Vagina (tissue), 2 donors: ENCODE data around the gene ATP6V0C.
A peak's percentile ranks its signal among the peaks of the same experiment; 100 is the strongest.

ENCODE experiments used
- POLR2AphosphoS5 ChIP-seq, 2 donors: sonication (generic); formaldehyde crosslinking; IDR thresholded peaks; one replicate each; pipeline ENCODE4 v1.9.0; 2017; ENCODE audit warnings: antibody characterized with exemption in 2 of 2, mild to moderate bottlenecking in 2 of 2, low read depth in 1 of 2; ENCODE audit not compliant: insufficient read depth in 1 of 2
- TF ChIP-seq, protein P1 (sequence below), 3 experiments: fragments of 450-650 bp in 2 of 3; fragments of 200-600 bp in 1 of 3; sonication (generic) in 1 of 3; IDR thresholded peaks; one replicate each; pipeline ENCODE4 v1.5.1; 2017 to 2019; ENCODE audit warnings: antibody characterized with exemption in 3 of 3, mild to moderate bottlenecking in 2 of 3, moderate library complexity in 2 of 3

DNA sequence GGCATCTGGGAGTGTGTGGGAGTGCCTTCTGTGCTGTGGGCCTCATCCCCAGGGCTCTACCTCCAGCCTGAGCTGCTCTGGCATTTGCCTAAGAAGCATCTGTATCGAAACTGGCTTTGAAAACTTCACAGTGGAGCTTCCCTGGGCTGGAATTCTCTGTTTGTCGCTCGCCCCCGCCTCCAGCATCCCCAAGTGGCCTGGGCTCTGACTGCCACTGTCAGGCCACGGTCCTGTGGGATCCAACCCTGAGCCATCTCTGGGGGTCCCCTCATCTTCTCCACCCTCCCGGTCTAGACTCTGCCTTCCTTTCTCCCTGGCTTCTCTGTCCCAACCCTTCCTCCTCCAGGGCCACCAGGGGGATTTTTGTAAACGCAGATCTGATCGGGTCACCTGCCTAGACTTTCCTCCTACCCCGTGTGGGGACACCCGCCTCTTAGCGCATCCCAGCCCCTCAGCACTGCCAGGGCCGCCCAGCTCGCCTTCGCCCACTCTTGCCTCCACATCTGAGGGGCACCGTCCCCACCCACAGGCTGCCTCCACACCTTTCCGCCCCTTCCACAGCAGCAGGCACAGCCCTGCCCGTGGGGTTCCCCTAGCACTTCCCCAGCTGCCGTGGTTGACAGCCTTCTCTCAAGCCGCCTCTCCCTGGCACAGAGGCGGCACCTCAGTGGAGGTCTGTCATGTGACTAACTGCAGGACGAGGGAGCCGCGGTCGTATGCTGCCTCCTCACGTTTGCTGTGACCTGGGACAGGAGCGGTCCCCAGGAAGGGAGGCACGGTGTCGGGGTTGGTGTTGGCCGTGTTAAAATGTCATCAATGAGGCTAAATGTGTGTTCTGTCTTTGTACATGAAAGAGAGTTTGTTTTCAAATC, 26.9 kb upstream of the ATP6V0C start:
- TF ChIP-seq, protein P1, sequence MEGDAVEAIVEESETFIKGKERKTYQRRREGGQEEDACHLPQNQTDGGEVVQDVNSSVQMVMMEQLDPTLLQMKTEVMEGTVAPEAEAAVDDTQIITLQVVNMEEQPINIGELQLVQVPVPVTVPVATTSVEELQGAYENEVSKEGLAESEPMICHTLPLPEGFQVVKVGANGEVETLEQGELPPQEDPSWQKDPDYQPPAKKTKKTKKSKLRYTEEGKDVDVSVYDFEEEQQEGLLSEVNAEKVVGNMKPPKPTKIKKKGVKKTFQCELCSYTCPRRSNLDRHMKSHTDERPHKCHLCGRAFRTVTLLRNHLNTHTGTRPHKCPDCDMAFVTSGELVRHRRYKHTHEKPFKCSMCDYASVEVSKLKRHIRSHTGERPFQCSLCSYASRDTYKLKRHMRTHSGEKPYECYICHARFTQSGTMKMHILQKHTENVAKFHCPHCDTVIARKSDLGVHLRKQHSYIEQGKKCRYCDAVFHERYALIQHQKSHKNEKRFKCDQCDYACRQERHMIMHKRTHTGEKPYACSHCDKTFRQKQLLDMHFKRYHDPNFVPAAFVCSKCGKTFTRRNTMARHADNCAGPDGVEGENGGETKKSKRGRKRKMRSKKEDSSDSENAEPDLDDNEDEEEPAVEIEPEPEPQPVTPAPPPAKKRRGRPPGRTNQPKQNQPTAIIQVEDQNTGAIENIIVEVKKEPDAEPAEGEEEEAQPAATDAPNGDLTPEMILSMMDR (IDR thresholded peaks at IDR 0.05) = peak in 1 of 3 experiments; percentile 5
- no peak for TF ChIP-seq POLR2AphosphoS5 (IDR thresholded peaks at IDR 0.05; ENCODE audit: insufficient read depth in 1 of 2, low read depth in 1 of 2)
